CMK (cell line): ENCODE results near the gene YIPF2.

ENCODE experiments used
- DNase-seq: peaks from one replicate; pipeline ENCODE4 v3.0.0-alpha.2; 2010; ENCODE audit warnings: low read depth

Gene YIPF2

GRCh38 chr19:10874024-10874423 is 54.4 kb downstream of the YIPF2 start:
- DNase-seq = no peak

- no peak for DNase-seq
Observed at GRCh38 chr19:10872546-10873107, 55.8 kb downstream of the YIPF2 start.
